K562 (cell line): Measurements from ENCODE around the gene SLCO2B1. TPM values are rescaled to one million over a fixed set of nuclear protein-coding genes. Genes with fewer than 3 reads are reported as not detected.

Experiments
- ARID3A ChIP-seq: IDR thresholded peaks from 2 replicates; pipeline ENCODE4 v1.6.1; 2012; ENCODE audit warnings: low read depth, low read length, improper control_type of control experiment, borderline replicate concordance
- EZH2 ChIP-seq: IDR thresholded peaks from 2 replicates; pipeline ENCODE4 v1.6.1; 2012; ENCODE audit warnings: low read depth, mild to moderate bottlenecking, inconsistent platforms, low read length, borderline replicate concordance
- FOXK1 ChIP-seq: sonication (generic); formaldehyde crosslinking; IDR thresholded peaks from 2 replicates; pipeline ENCODE4 v1.8.0; 2022; ENCODE audit warnings: missing genetic modification reagents, mild to moderate bottlenecking, borderline replicate concordance
- HIVEP1 ChIP-seq: fragments of 250-450 bp; sonication (Bioruptor Pico); IDR thresholded peaks from 2 replicates; pipeline ENCODE4 v1.4.0; 2020; ENCODE audit warnings: mild to moderate bottlenecking
- IFI16 ChIP-seq: fragments of 250-450 bp; sonication (Bioruptor Pico); IDR thresholded peaks from 2 replicates; pipeline ENCODE4 v2.1.2; 2022; ENCODE audit warnings: mild to moderate bottlenecking, inconsistent platforms
- JUND ChIP-seq, 2 experiments: IDR thresholded peaks; 2 replicates in 1 of 2; 3 replicates in 1 of 2; pipeline ENCODE4 v1.6.1; 2011; ENCODE audit warnings: borderline replicate concordance in 2 of 2, low read depth in 2 of 2, low read length in 2 of 2, improper control_type of control experiment in 1 of 2, missing biosample characterization in 1 of 2, missing genetic modification characterization in 1 of 2, missing genetic modification reagents in 1 of 2
- KAT2B ChIP-seq: IDR thresholded peaks from one replicate; pipeline ENCODE4 v1.6.1; 2012; ENCODE audit warnings: low read depth, mild to moderate bottlenecking, control low read depth, inconsistent platforms, low read length, moderate library complexity
- KDM4B ChIP-seq, 2 experiments: fragments of 450-650 bp in 1 of 2; sonication (generic) in 1 of 2; IDR thresholded peaks; 2 replicates each; pipeline ENCODE4 v1.6.1; 2016 to 2017; ENCODE audit warnings: borderline replicate concordance in 2 of 2, antibody characterized with exemption in 1 of 2, low read depth in 1 of 2, mild to moderate bottlenecking in 1 of 2
- MEF2A ChIP-seq: IDR thresholded peaks from 2 replicates; pipeline ENCODE4 v1.6.1; 2011; ENCODE audit warnings: low read depth, mild to moderate bottlenecking, low read length, moderate library complexity; ENCODE audit not compliant: control insufficient read depth
- MITF ChIP-seq: IDR thresholded peaks from 2 replicates; pipeline ENCODE4 v1.6.1; 2014; ENCODE audit warnings: antibody characterized with exemption
- MXD1 ChIP-seq: fragments of 250-450 bp; sonication (Bioruptor Pico); IDR thresholded peaks from 2 replicates; pipeline ENCODE4 v1.8.0; 2021; ENCODE audit warnings: borderline replicate concordance, mild to moderate bottlenecking, moderate library complexity; ENCODE audit not compliant: poor library complexity, severe bottlenecking
- PHB ChIP-seq: fragments of 250-450 bp; sonication (Bioruptor Pico); IDR thresholded peaks from 2 replicates; pipeline ENCODE4 v1.5.0; 2021
- PHTF2 ChIP-seq: fragments of 250-450 bp; sonication (Bioruptor Pico); IDR thresholded peaks from 2 replicates; pipeline ENCODE4 v1.5.0; 2021; ENCODE audit warnings: mild to moderate bottlenecking
- PRDM10 ChIP-seq: fragments of 450-650 bp; IDR thresholded peaks from 2 replicates; pipeline ENCODE4 v1.6.1; 2018; ENCODE audit not compliant: partially characterized antibody
- SMAD1 ChIP-seq: fragments of 150-350 bp; IDR thresholded peaks from 2 replicates; pipeline ENCODE4 v1.6.1; 2014; ENCODE audit warnings: low read length, low read depth; ENCODE audit not compliant: partially characterized antibody
- SNRNP70 ChIP-seq: fragments of 200-400 bp; formaldehyde crosslinking; optimal IDR thresholded peaks from 2 replicates; pipeline ENCODE3; 2017; ENCODE audit warnings: low read depth, low read length
- TARDBP ChIP-seq: fragments of 450-650 bp; IDR thresholded peaks from 2 replicates; pipeline ENCODE4 v1.6.1; 2016
- WHSC1 ChIP-seq: IDR thresholded peaks from one replicate; pipeline ENCODE4 v1.6.1; 2012; ENCODE audit warnings: low read length, control low read depth, inconsistent platforms
- ZNF75A ChIP-seq: fragments of 450-650 bp; formaldehyde crosslinking; IDR thresholded peaks from 2 replicates; pipeline ENCODE4 v1.4.0; 2020; ENCODE audit warnings: mild to moderate bottlenecking
- ZNF766 ChIP-seq: fragments of 200-800 bp; sonication (Bioruptor generic); conservative IDR thresholded peaks from 2 replicates; pipeline ENCODE4 v1.6.1; 2016; ENCODE audit warnings: missing genetic modification characterization, missing compliant biosample characterization
- ZNF778 ChIP-seq: fragments of 450-650 bp; formaldehyde crosslinking; IDR thresholded peaks from 2 replicates; pipeline ENCODE4 v1.4.0; 2020; ENCODE audit warnings: mild to moderate bottlenecking, moderate library complexity
- polyA plus RNA-seq, 8 experiments: library from polyadenylated mRNA; depleted of rRNA in 4 of 8; stranded (reverse) in 5 of 8; unstranded in 3 of 8; fragments of >200 nt; fragmentation: Nextera tagmentation in 2 of 8; fragmentation: Illumina TruSeq in 1 of 8; extraction: Ambion mirVana in 2 of 8; extraction: Trizol in 1 of 8; gene quantifications; 2 replicates each; pipeline versions ENCODE4 v1.2.1 to v1.2.3, GENCODE V29; 2011 to 2014; ENCODE audit warnings: inconsistent platforms in 1 of 8, missing spikeins in 1 of 8
- total RNA-seq, 7 experiments: library from RNA; depleted of rRNA in 6 of 7; stranded (reverse); fragments of >200 nt in 6 of 7; fragmentation: Illumina TruSeq in 2 of 7; extraction: Trizol in 2 of 7; gene quantifications; 2 replicates each; pipeline versions ENCODE4 v1.2.1 to v1.2.3, GENCODE V29; 2011 to 2021; ENCODE audit warnings: low replicate concordance in 1 of 7

Gene SLCO2B1
- total and polyA plus RNA-seq, 9 of the 15 experiments (the other 6 are each of a cell fraction or from before 2014, with no cell fraction given), result 0.70 to 14.7 (median 7.6) TPM

GRCh38 chr11:75103380-75104026, 47.4 kb upstream of the SLCO2B1 start (continued):
- TF ChIP-seq ZNF766, result peak; percentile 44; the same call in 1 of the 2 replicates
- TF ChIP-seq HIVEP1 (CRISPR knock-in tag), result no peak
- TF ChIP-seq JUND (IDR thresholded peaks at IDR 0.05; ENCODE audit: borderline replicate concordance, low read depth, low read length), result peak; percentile 99
- peak; percentile 99 for TF ChIP-seq JUND (tag; IDR thresholded peaks at IDR 0.05; ENCODE audit: borderline replicate concordance, low read depth, low read length)
- no peak for TF ChIP-seq IFI16 (CRISPR knock-in tag)
- TF ChIP-seq SNRNP70, result no peak
- peak; percentile 67; the same call in 1 of the 2 replicates for TF ChIP-seq ARID3A
- TF ChIP-seq FOXK1 (CRISPR knock-in tag), result no peak
- TF ChIP-seq PHTF2, result no peak
- no peak for TF ChIP-seq ZNF778 (CRISPR knock-in tag)
- TF ChIP-seq MXD1 (CRISPR knock-in tag), result no peak
- no peak for TF ChIP-seq KAT2B
- no peak for TF ChIP-seq KDM4B (IDR thresholded peaks at IDR 0.05; ENCODE audit: borderline replicate concordance in 2 of 2, low read depth in 1 of 2)
- TF ChIP-seq MITF, result peak; percentile 27; the same call in 1 of the 2 replicates
- TF ChIP-seq ZNF75A (CRISPR knock-in tag), result 0 out of 2 replicates have a peak, but pooled peaks have one; percentile 4
- peak; percentile 80 for TF ChIP-seq MEF2A
- TF ChIP-seq WHSC1, result no peak
- TF ChIP-seq PRDM10, result peak; percentile 15
- TF ChIP-seq SMAD1, result no peak
- no peak for TF ChIP-seq PHB
- TF ChIP-seq EZH2, result no peak
- TF ChIP-seq TARDBP, result no peak
